NCI-H774 (cell line): ENCODE measurements around the gene PRPF31.
"Not testable (repeated sequence)": the region's sequence is repeated elsewhere in the genome, so short reads cannot be mapped to it uniquely, and the experiment has no call there.

Source experiments
- DNase-seq: peaks from one replicate; lab custom pipeline; 2025; lab: John Stamatoyannopoulos, UW

The PRPF31 gene, protein sequence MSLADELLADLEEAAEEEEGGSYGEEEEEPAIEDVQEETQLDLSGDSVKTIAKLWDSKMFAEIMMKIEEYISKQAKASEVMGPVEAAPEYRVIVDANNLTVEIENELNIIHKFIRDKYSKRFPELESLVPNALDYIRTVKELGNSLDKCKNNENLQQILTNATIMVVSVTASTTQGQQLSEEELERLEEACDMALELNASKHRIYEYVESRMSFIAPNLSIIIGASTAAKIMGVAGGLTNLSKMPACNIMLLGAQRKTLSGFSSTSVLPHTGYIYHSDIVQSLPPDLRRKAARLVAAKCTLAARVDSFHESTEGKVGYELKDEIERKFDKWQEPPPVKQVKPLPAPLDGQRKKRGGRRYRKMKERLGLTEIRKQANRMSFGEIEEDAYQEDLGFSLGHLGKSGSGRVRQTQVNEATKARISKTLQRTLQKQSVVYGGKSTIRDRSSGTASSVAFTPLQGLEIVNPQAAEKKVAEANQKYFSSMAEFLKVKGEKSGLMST

DNA sequence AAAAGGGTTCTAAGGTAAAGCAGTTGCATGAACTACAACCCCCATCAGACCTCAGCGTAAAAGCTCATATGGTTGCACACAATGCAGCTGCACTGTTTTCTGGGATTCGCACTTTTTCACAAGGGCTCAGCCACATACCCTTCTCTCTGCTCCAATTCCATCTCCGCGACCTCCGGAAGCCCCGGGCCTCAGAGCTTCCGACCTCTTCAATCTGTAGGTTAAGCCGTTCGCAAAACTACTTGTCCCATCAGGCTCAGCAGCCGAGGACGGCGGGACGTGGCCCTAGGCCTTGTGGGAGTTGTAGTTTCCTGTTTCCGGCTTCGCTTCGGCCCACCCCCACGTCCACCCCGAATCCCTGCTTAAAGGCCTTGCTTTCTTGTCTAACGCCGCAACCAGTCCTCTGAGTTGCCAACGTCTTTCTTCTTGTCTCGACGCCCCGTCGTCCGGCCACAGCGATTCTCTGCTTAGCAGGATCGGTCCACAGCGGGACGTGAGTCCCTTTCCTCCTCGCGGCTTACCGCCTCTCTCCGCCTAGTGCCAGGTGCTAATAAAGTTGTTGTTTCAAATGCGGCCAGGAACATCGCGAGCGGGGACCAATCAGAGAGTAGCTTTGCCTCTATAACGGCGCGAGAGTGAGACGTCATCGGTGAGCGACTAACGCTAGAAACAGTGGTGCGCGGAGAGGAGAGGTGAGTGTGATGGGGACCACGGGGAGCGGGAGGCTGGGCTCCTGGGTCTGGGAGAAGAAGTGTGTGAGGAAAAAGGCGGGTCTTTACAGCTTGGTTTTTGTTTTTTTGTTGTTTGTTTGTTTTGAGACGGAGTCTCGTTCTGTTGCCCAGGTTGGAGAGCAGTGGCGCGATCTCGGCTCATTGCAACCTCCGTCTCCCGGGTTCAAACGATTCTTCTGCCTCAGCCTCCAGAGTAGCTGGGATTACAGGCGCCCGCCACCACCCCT, at the start of gene PRPF31, which contains the start of gene TFPT:
PRPF31 (plus strand) TSS at position 646 of the 955 bp plus-strand sequence. CDS start 2,525 bp downstream, outside the sequence.
TFPT (minus strand) TSS at position 549 of the 955 bp plus-strand sequence; CDS start at position 161, 388 bp downstream.
- peak; percentile 97 for DNase-seq

DNA sequence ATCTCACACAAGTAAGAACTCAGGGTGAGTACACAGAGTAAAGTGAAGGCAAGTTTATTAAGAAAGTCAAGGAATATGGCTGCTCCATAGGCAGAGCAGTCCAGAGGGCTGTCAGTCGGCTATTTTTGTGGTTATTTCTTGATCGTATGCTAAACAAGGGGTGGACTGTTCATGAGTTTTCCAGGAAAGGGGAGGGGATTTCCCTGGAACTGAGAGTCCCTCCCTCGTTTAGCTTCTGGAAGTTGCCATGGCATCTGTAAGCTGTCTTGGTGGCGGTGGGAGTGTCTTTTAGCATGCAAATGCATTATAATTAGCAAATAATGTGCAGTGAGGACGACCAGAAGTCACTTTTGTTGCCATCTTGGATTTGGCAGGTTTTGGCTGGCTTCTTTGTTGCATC, 46.1 kb upstream of the PRPF31 start:
- DNase-seq, result no peak

DNA sequence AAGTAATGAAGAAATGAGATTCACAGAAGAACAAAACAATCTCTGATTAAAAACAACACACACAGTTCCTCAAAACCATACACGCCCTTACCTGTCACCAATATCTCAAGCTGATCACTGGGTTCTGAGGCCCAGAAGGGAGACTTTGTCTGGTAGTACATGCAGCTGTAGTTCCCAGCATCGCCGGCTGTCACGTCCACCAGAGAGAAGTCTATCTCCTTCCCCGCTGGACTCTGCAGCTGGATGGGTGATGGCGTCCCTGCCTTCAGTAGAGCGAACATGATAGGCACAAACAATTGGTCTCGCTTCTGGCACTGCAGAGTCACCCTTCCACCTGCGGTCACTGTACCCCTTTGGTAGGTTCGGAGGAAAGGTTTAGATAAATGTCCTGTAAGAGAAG, 41.7 kb upstream of the PRPF31 start:
- no peak for DNase-seq

DNA sequence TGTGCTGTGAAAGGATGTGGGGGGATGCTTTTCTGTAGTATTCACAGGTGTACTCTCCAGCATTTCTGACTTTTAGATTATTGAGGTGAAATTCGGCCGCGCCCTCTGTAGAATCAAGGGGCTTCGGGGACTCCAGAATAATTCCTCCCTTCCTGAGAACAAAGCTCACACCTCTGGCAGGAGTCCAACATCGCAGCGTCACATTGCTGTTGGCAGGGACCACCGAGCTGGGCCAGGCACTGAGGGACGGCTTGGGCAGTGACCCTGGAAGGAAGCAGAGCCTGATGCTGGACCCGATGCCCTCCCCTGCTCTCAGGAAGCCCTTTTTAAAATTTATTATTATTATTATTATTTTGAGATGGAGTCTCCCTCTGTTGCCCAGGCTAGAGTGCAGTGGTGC, 40.7 kb upstream of the PRPF31 start:
- DNase-seq, result no peak

DNA sequence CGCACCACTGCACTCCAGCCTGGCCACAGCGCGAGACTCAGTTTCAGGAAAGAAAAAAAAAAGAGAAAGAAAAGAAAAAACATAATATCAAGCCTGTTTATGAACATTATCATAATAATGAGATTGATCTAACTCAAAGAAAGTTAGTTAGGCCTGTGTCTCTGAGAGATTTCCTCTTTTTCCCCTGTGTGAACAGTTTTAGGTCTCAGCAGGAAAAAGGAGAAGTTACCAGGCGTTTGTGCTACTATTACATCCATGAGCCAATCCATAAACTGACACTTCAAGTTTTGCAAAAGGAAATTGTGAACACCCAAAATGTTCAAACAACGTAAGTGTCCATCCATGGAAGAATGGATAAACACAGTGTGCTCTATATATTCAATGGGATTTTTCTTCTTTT, 38.2 kb upstream of the PRPF31 start:
- DNase-seq, result no peak

DNA sequence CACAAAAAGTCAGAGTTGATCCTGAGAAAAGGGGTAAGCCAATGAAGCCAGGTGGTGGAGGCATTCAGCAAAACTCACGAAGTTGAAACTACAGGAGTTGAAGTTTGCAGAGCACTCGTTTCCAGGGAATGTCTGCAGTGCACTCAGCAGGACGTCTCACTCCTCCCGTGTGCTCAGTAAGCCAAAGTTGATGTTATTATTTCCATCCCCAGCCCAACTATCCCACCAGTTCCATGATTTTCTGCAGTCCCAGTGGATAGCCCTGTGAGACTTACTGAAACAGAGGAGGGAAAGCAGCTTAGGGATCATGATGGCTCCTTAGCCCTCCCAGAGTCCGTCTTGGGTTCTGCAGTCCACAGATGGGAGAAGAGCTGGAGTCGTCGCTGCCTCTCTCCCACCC, 34.5 kb upstream of the PRPF31 start, which contains the start of gene TARM1:
TARM1 (minus strand) TSS at position 334 of the 400 bp plus-strand sequence; CDS start at position 309, 25 bp downstream.
- DNase-seq, result no peak

DNA sequence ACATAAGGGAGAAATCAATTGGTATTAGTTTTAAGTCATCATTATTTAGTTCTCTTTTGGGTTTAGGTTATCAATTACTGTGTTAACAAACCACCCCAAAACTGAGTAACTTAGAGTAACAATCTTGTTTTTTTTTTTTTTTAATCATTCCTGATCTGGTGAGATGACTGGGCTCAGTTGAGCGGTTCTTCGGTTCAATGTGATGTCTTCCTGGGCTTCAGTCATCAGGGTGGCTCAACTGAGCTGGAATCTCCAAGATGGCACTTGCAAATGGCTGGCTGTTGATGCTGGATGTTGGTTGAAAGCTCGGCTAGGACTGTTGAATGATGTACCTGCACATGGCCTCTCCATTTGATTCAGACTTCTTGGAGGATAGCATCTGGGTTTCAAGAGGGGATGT, 31.1 kb upstream of the PRPF31 start:
- DNase-seq, result no peak

DNA sequence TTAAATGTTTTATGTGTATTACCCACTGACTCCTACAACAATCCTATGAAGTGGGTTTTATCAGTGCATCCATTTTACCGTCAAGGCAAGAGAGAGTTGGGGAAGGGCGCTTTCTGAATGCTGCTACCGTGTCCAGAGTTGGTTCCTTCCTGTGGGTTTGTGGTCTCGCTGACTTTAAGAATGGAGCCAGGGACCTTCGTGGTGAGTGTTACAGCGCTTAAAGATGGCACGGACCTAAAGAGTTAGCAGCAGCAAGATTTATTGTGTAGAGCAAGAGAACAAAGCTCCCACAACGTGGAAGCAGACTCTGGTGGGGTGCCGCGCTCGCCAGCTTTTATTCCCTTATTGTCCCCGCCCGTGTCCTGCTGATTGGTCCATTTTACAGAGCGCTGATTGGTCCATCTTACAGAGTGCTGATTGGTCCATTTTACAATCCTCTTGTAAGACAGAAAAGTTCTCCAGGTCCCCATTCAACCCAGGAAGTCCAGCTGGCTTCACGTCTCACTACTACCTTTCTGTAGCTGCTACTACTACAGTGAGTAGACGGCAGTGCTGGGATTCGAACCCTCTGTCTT, 21.0 kb upstream of the PRPF31 start:
- no peak for DNase-seq

DNA sequence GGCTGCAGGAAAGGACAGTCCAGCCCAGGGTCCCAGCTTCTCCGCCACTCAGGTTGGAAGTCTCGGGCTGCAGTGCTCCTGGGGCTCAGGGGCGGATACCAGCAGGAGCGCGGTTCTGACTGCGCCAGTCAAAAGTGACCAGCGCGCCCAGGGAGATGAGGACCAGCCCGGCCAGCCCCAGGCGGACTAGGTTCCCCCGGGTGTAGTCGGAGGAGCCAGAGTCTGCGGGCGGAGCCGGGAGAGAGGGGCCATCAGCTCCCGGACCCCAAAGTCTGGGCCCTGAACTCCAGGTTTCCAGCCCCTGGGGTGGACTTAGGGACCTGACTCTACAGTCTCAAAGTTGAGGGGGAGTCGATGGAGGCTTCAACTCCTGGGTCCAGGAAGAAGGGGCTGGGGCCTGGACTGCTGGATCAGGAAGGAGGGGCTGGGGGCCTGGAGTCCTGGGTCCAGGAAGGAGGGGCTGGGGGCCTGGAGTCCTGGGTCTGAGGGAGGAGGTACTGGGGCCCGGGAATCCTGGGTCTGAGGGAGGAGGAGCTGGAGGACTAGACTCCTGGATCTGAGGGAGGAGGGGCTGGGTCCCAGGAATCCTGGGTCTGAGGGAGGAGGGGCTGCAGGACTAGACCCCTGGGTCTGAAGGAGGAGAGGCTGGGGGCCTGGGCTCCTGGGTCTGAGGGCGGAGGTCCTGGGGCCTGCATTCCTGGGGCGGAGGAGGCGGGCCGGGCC, 20.3 kb upstream of the PRPF31 start:
- no peak for DNase-seq

DNA sequence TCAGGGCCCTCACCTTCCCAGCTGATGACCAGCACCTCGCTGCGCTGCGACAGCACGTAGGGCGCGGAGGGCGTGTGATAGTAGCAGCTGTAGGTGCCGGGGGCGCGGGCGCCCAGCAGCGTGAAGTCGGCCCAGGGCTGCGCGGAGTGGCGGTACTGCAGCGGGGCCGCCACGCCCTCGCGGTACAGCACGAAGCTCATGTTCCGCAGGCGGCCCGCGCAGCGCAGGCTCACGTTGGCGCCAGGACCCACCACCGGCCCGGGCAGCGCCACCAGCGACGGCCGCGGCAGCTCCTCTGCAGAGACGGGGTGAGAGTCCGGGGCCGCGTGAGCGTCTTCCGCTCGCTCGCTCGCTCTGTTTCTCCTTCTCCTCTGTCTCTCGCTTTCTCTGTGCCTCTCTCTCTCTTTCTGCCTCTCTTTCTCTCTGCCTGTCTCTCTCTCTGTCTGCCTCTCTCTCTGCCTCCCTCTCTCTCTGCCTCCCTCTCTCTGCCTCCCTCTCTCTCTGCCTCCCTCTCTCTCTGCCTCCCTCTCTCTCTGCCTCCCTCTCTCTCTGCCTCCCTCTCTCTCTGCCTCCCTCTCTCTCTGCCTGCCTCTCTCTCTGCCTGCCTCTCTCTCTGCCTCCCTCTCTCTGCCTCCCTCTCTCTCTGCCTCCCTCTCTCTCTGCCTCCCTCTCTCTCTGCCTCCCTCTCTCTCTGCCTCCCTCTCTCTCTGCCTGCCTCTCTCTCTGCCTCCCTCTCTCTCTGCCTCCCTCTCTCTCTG, 19.5 kb upstream of the PRPF31 start:
- not testable (repeated sequence) for DNase-seq

DNA sequence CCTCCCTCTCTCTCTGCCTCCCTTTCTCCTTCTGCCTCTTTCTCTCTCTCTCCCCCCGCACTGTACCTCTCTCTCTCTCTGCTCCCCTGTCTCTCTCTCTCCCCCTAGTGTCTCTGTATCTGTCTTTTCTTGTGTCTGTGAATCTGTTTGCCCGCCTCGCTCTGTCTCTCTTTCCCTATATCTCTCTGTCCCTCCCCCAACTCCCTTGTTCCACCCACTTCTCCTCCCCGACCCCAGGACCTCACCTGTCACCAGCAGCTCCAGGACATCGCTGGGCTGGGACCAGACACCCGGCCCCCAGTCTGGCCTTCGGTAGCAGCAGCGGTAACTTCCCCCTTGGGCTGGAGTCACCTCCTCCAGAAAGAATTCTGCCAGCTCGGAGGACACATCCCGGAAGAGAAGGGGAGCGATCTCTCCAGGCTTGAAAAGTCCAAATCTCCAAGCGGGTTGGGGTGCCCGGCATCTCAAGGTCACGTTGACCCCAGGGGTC, 18.9 kb upstream of the PRPF31 start:
- DNase-seq, result no peak

DNA sequence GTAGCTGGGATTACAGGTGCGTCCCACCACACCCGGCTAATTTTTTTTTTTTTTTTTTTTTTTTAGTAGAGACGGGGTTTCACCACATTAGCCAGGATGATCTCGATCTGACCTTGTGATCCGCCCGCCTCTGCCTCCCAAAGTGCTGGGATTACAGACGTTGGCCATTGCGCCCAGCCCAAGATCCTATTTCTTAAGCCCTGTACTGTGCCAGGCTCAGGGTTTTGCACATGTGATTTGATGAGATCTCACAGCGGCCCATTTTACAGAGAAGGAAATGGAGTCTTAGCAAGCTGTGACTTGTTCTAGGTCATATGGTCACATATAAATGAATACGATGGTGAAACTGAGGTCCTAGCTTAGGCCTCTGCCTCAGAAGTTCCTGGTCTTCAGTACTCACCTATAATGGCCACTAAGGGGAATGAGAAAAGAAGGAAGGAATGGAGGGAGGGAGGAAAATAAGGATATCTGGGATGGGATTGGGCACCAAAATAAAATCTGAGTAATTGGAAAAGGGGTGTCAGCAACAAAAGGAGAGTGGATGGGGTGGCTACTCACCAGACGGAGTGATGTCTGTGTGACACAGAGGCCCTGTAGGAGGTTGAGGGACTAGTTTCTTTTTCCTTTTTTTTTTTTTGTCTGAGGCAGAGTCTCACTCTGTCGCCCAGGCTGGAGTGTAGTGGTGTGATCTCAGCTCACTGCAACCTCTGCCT, 16.2 kb upstream of the PRPF31 start:
- DNase-seq, result no peak

DNA sequence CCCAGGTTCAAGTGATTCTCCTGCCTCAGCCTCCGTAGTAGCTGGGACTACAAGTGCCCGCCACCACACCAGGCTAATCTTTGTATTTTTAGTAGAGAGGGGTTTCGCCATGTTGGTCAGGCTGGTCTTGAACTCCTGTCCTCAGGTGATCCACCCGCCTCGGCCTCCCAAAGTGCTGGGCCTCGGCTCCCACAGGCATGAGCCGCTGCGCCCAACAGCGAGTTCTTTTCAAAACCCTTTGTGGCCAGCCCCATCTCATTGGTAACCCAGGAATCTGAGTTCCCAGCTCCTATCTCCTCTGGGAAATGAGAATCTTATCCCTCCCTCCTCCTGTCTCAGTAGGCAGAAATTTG, 15.7 kb upstream of the PRPF31 start:
- not testable (repeated sequence) for DNase-seq

DNA sequence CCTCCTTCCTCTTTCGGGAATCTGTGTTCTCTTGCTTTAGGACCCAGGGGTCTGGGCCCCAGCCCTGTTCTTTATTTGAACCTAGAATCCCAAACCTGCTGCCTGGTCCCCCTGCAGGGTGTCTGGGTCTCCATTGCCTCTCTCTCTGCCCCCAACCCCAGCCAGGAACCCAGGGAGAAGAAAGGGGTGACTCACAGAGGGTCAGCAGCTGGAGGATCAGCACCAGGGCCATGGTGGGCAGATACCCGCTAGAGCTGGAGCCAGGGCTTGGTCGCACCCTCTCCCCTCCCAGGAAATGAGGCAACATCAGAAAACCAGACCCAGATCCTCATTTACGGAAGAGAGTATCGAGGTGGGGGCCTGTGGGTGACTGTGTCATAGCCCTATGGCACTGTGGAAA, 15.0 kb upstream of the PRPF31 start, which contains the start of gene OSCAR:
OSCAR (minus strand) TSS at position 243 of the 400 bp plus-strand sequence; CDS start at position 232, 11 bp downstream.
- no peak for DNase-seq

DNA sequence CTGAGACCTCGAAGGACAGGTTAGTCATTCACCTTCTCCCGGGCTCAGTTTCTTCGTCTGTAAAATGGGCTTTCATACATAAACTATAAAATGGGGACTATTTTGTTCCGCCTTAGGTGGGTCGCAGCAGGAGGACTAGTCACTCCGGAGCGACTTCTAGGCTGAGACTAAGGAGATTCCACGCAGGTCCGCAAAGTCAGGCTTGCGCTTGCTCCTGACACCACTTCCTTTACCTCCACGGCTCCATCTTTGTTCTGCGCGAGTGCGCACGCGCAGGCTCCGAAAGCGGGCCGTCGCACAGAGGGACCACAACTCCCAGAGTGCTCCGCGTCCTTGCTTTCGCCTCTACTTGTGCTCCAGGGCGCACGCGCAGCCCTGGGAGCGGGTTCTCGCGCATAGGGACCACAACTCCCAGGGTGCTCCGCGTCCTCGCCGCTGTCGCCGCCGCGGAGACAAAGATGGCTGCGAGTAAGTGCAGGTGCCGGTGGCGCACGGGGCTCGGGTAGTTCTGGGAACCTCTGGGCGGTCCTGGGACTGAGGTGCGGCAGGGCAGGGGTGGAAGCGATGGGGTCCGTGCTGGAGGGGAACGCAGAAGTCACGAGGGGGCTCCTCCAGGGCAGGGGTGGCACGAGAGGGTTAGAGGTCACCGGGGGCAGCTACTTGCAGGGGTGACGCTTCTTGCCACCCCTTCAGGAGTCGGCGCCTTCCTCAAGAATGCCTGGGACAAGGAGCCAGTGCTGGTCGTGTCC, 13.0 kb upstream of the PRPF31 start, which contains the start of gene NDUFA3:
NDUFA3 (plus strand) TSS at position 435 of the 749 bp plus-strand sequence; CDS start at position 459, 24 bp downstream.
- DNase-seq, result peak; percentile 97

DNA sequence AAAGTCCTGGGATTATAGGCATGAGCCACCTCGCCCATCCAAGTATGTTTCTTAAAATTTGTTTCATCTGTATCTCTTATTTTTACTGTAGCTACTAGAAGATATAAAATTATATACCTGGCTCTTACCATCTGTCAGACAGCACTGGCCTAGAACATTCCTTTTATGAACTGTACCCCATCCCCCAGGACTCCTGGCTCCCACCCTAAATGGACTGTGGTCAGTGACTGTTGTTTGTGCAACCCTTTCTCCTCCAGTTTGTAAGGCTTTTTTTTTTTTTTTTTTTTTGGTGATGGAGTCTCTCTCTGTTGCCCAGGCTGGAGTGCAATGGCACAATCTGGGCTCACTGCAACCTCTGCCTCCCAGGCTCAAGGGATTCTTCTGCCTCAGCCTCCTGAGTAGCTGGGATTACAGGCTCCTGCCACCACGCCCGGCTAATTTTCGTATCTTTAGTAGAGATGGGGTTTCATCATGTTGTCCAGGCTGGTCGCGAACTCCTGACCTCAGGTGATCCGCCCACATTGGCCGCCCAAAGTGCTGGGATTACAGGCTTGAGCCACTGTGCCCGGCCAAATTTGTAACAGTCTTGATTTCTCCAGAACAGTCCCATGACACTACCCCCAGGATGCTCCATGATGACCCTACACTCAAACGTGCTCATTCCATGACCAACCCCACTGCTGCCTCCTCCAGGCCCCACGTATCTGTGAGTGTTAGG, 10.4 kb upstream of the PRPF31 start:
- DNase-seq, result no peak

DNA sequence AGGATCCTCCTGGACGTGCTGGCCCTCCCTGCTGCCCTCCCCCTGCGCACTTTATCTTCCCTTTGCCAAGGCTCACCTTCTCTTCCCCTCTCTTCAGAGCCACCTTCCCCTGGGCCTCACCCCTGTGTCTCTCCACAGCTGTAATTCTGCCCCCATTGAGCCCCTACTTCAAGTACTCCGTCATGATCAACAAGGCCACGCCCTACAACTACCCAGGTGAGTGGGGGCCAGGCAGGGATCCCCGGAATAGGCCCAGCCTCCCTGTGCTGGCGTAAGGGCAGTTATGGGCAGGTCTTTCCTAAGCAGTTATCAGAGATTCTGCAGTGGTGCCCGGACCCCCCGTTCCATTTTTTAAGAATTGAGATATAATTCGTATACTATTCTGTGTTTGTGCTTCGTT, 9.8 kb upstream of the PRPF31 start:
- no peak for DNase-seq

DNA sequence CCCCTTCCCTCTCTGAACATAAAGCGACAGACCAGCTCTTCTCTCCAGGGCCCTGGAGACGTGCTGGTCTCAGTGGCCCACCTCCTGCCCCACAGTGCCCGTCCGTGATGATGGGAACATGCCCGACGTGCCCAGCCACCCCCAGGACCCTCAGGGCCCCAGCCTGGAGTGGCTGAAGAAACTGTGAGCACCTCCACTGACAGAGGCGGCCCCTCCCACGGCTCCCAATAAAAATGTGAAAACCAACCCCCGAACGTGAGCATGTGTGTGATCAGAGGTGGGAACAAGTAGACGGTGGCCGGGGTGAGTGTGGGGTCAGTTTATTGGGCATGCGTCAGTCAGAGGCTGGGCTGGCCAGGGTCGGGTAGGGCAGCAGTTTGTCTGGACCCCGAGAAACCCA, 8.8 kb upstream of the PRPF31 start:
- DNase-seq, result no peak
